Measurements from ENCODE around the gene GLT1D1.

Gene GLT1D1

DNA sequence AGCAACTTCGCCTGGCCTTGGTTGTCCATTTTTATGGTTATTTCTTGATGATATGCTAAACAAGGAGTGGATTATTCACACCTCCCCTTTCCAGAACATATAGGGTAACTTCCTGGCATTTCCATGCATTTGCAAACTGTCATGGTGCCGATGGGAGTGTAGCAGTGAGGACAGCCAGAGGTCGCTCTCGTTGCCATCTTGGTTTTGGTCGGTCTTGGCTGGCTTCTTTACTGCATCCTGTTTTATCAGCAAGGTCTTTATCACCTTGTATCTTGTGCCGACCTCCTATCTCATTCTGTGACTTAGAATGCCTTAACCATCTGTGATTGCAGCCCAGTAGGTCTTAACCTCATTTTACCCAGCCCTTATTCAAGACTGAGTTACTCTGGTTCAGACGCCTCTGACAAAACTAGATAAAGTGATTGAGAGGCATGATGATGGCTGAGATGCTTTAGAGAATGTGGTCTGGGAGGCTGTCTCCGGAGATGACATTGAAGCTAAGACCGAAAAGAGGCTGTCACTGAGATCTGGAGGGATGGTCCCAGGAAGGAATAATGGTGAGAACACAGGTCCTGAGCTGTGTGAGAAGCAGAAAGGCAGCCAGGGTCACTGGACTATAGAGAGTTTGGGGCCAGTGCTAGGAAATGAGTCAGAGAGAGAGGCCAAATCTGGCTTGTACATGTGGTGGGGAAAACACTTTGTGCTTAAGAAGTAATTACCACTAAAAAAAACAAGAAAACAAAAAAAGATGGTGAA lies 2.9 kb downstream of the GLT1D1 start:
- DNase-seq (ENCODE audit: low spot score): no peak

DNA sequence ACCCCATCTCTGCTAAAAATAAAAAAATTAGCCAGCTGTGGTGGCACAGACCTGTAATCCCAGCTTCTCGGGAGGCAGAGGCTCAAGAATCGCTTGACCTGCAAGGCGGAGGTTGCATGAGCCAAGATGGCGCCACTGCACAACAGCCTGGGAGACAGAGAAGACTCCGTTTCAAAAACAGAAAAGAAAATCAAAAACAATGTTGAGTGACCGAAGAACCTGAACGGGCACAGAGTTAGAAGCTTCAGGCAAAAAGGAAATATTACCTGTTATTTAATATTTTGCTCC lies 3.5 kb downstream of the GLT1D1 start:
- no peak for DNase-seq (ENCODE audit: low spot score)

DNA sequence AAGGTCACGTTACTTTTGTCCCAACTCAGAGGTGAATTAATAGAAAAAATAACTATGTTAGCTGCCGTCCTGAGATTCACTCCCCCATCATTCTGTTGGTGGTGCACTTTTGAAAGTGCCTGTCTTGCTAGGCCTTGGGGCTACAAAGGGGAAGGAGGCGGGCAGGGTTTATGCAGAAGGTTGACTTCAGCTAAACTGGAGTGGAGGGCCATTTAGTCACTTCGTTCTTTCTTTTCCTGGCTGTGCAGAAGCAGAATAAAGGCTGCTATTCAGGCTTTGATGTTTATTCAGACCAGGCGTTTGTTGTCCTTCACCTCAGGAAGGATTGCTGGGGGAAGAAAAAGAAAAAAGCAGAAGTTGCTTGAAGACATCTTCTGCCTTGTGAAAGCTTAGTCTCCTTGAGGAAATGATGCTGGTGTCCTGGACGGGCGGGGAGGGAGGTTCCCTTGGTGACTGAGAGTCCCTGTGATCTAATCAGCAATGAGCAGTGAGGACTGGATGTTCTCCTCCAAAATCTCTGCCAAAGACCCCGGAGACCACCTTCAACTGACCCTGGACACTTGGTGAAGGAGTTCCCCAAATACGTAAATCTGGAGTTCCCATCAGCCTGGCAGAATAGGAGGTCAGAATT lies 4.0 kb downstream of the GLT1D1 start:
- DNase-seq (ENCODE audit: low spot score): no peak

DNA sequence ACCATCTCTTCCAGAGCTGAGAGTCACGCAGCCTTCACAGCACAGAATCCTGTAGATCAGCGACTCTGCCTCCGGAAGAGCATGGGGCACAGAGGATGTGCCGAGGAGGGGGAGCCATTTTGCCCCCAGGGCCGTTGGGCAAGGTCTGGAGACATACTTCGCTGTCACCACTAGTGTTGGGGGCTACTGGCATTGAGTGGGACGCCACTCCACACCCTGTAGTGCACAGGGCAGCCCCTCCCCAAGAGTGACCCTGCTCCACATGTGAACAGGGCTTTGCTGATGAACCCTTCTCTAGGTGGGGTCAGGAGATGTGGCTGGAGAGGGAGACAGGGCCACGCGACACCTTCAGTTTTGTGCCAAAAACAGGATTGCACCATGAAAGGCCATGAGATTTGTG lies 6.0 kb downstream of the GLT1D1 start:
- no peak for DNase-seq (ENCODE audit: low spot score)

DNA sequence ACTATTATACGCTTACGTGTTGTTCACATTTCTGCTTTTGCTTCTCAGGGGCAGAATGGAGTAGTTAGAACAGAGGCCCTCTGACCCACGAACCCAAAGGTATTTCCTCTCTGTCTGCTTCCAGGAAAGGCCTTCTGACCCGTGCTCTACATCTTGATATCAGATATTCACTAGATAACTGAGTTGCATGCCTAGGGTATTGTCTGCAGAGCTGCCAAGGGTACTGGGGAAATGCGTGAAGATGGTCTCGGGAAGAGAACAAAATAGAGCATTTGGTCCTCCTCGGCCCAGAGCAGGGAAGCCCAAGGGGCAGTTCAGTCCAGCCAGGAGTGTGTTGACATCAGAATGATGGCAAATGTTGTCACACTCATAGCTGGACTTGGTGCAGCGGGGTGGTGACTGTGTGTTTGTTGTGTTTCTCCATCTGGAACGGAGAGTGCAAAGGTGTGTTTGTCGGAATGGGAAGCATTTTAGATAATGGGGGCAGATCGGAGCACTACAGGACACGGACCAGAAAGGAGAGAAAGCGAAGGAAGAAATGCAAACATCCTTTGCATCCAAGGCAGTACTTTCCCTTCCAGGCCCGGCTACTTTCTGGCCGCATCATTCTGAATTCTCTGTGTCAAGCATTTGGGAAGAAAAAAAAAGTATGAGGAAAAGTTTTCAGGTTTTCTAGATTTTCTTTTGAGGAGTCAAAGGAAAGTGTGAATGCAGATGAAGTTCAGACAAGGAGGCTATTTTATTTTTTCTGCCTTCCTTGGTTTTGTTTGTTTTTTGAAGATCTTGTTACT lies 8.1 kb downstream of the GLT1D1 start:
- DNase-seq (ENCODE audit: low spot score): no peak

DNA sequence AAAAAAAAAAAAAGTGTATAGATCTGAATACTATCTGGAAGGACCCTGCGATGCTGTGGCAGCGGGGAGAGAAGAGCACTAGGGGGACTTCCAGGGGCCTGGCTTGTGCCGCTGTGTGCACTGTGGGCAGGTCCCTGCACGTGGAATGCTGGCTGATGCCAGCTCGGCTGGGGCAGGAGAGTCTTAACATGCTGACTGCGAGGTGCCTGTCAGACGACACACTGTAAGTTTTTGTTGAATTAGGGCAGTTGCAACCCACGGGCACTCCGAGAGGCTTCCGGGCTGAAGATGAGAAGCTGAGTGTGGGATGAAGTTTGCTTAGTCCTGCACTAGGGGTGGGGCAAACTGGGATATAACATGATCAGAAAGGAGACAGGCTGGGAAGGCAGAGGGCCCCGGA lies 10.7 kb downstream of the GLT1D1 start:
- no peak for DNase-seq (ENCODE audit: low spot score)

DNA sequence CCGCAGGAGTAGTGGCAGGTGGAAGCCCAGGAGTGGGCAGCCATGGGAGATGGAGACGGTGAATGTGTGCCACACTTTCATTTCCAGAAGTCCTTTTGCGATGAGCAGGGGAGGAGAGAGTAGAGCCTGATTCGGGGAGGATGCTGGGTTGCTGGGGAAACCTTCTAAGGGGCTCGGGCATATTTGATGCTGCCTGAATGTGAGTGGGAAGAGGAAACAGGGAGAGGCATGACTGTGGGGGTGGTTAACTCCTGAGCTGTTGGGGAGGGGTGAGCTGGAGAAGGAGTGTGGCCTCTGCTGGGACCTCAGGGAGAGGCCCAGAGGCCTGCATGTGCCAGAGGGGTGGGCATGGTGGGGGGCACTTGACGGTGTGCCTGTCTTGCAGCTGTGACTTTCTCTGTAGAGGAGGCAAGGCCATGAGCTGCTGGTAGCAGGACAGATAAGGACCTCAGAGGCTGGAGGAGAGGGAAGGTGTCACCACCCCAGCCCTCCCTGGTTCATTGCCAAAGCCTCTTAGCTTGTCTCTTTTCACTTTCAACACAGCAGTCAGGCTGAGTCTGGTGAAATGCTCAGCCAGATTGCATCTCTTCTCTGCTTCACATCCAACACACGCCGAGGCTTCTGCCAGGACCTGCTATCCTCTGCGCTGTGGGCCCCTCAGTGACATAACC lies 11.4 kb downstream of the GLT1D1 start:
- DNase-seq (ENCODE audit: low spot score): no peak

DNA sequence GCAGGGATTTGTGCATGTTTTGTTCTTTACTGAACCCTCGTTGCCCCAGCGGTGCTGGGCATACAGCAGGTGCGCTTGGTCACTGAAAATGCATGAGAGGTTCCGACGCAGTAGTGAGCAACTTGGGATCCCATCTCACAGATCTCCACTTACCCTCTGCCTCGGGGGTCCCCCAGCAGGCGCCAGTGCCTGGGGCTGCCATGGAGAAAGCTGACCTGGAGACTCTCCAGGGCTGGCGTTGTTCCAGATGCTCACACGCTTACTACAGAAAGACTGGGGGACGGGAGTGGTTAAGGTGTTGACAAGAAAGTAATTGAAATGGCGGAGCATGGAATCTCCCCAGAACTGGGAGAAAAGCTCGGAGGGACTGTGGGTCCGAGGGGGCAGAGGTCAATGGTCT lies 14.2 kb downstream of the GLT1D1 start:
- no peak for DNase-seq (ENCODE audit: low spot score)

DNA sequence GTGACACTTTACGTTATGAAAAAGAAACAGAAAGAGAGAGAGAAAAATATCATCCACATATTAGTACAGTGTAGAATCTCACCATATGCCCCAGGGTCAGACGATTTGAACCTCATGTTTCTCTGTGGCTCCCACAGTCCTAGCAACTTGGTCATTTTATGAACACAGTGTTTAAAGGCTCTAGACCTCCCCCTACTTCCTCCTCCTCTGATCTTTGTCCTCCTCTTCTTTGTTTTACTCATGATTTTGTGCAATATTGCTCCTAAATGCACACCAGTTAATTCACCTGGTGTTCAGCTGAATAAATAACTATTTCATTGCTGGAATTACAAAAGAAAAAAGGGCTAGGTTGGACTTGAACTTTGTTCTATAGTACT lies 18.2 kb downstream of the GLT1D1 start:
- no peak for DNase-seq (ENCODE audit: low spot score)

DNA sequence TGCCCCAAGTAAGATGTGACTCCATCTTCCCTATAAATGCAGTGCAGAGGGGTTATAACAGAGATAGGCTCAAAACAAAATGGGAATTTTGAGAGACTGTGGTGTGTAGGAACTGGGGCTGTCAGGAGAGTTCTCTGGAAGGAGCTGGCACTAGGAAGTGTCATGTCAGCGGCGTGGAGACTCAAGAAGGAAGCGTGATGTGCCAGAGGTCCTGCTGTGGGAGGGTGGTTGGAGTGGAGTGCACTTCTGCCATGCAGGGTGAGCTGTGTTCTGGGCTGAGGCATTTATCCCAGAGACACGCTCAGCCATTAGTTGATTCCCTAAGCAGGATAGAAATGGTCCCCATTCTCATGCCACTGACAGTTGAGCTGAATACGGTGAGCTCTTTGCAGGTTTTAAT lies 19.0 kb downstream of the GLT1D1 start:
- DNase-seq (ENCODE audit: low spot score): no peak

DNA sequence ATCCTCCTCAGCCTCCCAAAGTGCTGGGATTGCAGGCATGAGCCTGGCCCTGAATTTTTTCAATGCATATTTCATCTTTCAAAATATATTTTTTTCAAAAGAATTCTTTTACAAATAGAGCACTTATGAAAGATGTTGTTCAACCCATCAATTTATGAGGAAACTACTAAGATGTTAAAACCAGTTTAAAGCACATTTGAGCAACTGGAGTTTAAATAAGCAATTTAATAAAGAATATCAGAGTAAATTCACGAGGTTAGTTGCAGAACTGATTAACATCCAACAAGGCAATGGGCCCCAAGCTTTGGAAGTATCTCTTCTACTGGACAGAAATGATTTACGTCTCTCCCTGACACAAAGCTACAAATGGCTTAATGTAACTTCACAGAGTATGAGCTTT lies 23.3 kb downstream of the GLT1D1 start:
- DNase-seq (ENCODE audit: low spot score): no peak

DNA sequence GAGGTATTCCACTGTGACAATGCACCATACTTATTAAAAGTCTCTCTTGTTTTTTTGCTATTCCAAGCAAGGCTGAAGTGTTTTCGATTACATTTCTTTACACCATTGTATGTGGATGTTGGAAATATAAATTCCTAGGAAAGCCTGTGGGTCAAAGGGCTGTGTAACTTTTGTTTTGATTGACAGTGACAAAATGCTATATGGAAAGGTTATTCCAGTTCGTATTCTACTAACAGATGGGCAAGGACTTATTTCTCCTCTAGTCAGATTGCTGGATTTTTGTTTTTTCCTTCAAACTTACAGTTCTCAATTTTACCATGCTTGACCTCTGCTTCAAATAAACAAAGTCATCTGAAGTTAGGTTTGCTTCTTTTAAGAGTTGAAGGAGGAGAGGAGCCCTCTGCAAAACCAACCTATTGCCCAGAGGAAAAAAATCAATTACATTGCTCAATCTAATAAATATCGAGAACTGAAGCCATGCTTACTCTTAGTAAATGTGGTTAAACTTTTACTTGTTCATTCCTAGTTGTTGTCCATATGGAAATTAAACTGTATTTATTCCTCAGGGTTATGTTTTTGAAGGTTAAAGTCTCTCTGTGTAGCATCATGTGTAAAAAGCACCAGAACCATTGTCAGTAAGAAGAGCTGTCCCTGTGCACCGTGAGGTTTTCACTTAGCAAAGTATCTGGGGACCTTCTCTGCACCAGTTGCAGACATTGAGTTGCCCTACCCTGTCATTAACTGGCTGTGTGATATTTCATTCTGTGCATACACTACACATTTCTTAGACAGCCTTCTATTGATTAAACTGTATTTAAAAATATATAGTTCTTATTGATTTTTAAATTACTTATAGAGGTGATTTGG lies 26.9 kb downstream of the GLT1D1 start:
- DNase-seq (ENCODE audit: low spot score): no peak

DNA sequence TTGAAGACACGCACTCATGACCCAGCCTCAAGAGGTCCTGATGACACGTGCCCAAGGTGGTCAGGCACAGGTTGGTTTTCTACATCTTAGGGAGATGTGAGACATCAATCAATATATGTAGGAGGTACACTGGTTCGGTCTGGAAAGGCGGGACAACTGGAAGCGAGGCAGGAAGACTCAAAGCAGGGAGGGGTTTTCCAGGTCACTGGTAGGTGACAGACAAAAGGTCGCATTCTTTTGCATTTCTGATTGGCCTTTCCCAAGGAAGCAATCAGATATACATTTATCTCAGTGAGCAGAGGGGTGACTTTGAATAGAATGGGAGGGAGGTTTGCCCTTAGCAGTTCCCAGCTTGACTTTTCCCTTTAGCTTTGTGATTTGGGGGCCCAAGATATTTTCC lies 38.6 kb downstream of the GLT1D1 start:
- DNase-seq (ENCODE audit: low spot score): no peak

DNA sequence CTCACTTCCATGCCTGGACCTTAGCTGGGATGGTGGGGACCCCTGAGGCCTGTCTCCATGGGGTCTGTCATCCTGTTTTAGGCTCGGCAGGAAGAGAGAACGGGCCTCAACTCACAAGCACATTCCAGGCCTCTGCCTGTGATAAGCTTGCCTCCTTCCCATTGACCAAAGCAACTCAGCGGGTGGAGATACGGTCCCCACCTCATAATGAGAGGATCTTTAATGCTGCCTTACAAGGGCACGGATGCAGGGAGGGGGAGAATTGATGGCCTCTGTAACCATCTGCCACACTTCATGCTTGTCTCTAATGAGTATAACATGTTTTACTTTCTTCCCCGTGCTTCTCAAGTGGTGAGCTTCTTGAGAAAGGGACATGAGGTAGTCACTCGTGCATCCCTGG lies 50.0 kb downstream of the GLT1D1 start:
- DNase-seq (ENCODE audit: low spot score): no peak

DNA sequence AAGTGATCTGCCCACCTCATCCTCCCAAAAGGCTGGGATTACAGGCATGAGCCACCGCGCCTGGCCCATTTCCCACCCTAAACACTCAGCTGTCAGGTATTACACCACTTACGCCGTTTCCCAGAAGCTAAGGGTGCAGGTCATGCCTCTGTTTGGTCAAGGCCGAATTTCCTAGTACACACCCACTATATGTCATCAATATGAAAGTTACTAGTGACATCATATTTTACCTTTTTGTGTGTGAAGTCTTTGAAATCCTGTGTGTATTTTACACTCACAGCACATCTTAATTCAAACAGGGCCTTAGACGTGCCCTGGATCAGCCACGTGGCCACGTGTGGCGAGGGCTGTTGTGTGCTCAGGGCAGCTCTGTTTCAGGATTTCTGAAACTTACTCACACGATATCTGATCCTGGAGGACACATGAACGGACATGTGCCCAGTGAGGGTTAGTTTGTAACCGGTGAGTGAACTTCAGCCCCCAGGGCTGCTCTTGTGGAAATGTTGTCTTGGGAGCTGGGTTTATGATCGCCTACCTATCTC lies 51.8 kb downstream of the GLT1D1 start:
- DNase-seq (ENCODE audit: low spot score): no peak

DNA sequence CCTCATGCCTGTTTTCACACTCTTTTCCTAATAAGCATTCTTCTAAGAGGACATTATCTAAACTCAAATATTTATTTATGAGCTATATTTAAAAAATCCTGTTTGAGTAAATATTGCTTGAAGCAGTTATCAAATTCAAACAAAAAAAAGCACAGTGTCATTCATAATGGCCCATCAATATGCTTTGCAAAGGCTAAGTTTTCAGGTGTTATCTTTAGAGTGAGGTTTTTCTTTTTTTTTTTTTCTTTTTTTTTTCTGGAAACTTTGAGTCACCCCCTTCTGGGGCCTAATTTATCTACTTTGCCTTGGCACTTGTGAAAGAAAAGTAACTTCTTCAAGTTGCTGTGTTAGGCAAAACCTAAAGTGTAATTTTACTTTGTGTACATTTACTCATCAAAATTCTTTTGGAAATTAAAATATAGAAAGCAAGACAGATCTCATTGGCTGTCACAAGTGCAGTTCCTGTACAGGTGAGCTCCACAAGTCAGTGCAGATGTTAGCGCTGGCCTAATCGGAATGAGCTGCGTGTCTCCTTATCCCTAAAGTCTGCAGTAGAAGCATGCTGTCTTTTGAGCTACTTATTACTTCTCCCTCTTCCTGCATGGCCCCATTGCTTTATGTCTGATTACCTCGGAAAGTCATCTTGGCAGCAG lies 53.3 kb downstream of the GLT1D1 start:
- DNase-seq (ENCODE audit: low spot score): no peak

DNA sequence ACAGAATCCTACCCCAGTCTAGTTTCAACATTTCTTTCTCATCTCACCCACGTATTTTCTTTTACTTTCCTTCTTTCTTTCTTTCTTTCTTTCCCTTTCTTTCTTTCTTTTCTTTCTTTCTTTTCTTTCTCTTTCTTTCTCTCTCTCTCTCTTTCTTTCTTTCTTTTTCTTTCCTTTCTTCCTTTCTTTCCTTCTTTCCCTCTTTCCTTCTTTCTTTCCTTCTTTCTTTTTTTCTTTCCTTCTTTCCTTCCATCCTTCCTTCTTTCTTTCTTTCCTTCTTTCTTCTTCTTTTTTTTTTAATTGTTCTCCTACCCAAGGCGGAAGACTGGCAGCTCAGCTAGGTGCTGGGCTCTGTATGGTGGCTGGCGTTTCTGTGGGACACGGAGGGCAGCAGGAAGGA lies 55.0 kb downstream of the GLT1D1 start:
- no peak for DNase-seq (ENCODE audit: low spot score)

DNA sequence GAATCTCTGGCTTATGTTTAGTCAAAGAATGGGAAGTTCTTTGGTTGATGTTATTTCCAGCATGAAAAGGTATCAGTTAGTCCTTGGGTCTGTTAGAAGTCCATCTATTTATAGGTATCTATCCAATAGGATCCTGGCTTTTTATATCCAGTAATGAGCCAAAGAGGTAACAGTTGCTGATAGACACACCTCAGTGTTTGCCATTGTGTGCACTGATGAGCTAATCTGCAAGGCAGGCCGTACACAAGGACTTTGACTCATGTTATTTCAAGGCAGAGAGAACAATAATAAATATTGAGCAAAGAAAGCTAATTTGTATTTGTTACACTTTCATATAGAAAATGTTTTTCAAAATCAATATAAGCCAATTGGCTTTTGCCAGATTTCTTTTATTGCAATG lies 56.4 kb downstream of the GLT1D1 start:
- no peak for DNase-seq (ENCODE audit: low spot score)

DNA sequence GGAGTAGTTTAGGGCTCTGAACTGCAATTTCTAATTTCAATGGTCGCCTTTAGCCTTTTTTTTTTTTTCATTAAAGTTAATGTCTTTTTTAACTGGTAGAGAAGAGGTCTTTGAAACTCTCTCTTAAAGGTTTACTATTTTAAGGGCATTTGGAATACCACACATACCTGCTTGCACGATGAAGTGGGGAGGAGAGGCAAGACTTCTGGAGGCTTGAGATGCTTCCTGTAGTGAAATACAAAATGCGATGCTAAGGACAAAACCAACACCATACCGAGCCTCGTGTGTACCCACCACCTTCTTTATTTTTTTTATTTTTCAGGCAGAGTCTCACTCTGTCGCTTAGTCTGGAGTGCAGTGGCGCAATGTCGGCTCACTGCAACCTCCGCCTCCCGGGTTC lies 57.4 kb downstream of the GLT1D1 start:
- no peak for DNase-seq (ENCODE audit: low spot score)

DNA sequence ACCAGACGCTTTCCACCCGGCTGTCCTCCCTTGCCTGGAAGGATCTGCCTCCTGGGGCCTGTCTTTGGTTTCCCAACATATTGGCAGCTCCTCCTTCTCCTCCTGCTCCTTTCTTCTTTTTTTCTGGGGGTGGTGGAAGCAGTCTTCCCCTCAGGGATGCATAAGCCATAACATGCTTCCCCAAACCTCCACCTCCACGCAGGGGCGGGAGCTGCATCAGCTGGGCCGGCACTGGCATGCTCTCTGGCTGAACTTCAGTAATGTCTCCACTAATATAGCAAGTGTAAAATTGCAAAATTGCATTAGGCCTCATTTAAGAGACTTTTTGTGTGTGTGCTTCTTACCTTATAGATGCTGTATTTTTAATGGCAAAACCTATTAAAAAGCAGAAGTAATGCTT lies 58.6 kb downstream of the GLT1D1 start:
- DNase-seq (ENCODE audit: low spot score): no peak

DNA sequence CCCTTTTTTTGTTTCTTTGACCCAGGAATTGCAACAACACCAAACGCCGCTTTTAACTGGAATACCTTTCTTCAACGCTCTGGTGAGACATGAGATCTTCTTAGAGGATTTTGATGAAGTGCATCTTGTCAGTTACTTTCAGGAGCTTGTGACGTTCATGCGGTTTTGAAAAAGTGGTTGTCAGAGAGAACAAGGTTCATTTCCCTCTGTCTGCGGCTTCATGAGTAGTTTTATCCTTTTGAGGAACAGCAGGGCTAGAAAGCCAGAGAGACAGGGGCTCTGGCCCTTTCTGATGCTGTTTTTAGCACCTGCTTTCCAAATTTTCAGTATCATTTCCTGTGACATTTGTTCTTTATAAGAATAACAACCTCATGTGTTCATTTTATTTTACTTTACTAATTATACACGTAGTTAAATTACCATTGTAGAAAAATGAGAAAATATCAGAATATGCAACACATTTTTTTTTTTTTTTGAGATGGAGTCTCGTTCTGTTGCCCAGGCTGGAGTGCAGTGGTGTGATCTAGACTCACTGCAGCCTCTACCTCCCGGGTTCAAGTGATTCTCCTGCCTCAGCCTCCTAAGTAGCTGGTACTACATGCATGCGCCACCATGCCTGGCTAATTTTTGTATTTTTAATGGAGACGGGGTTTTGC lies 61.8 kb downstream of the GLT1D1 start:
- DNase-seq (ENCODE audit: low spot score): no peak
